IMR-90 (cell line): ENCODE data around the gene TMEM176B. TPM values are rescaled to one million over a fixed set of nuclear protein-coding genes. Genes with fewer than 3 reads are reported as not detected.

Experiments used
- ATAC-seq: fragments of 200-7000 bp; cut with Tn5 transposase; 2 replicates; pipeline ENCODE4 v1.9.1; 2020; ENCODE audit warnings: low read depth, mild to moderate bottlenecking, moderate library complexity
- BruUV-seq: library from RNA; stranded (reverse); fragments of 400-500 nt; replicated peaks from 2 replicates; lab custom pipeline; 2021; lab: Mats Ljungman, UMichigan
- CTCF ChIA-PET: fragments of 300-600 bp; formaldehyde crosslinking; extraction: SDS; loops from one replicate; lab custom pipeline; 2021; ENCODE audit warnings: antibody characterized with exemption; lab: Yijun Ruan, JAX
- POLR2A ChIA-PET: fragments of 300-600 bp; sonication (Branson Sonifier 250); formaldehyde crosslinking; loops from one replicate; lab custom pipeline; 2022; ENCODE audit warnings: antibody characterized with exemption; ENCODE audit not compliant: unreplicated experiment; lab: Charles Lee
- DNase-seq: peaks from one replicate; pipeline ENCODE4 v3.0.0; 2013
- H2AFZ ChIP-seq: replicated peaks from 2 replicates; pipeline ENCODE3; 2013; ENCODE audit warnings: low read length, mild to moderate bottlenecking; ENCODE audit not compliant: poor library complexity
- H2AK5ac ChIP-seq: 2 replicates; pipeline ENCODE4 v1.6.1; 2013; ENCODE audit warnings: low read depth, low read length, inconsistent platforms
- H2AK9ac ChIP-seq: replicated peaks from 2 replicates; pipeline ENCODE3; 2013; ENCODE audit warnings: mild to moderate bottlenecking, low read depth, low read length, moderate library complexity; ENCODE audit not compliant: poor library complexity
- H2BK120ac ChIP-seq: 2 replicates; pipeline ENCODE4 v1.6.1; 2013; ENCODE audit warnings: low read depth, low read length, inconsistent platforms
- H2BK15ac ChIP-seq: 3 replicates; pipeline ENCODE4 v1.6.1; 2013; ENCODE audit warnings: low read depth, low read length, inconsistent platforms
- H2BK20ac ChIP-seq: 2 replicates; pipeline ENCODE4 v1.6.1; 2013; ENCODE audit warnings: low read depth, mild to moderate bottlenecking, inconsistent platforms, low read length, moderate library complexity
- H2BK5ac ChIP-seq: 2 replicates; pipeline ENCODE4 v1.6.1; 2013; ENCODE audit warnings: mild to moderate bottlenecking, low read depth, low read length, inconsistent platforms; ENCODE audit not compliant: poor library complexity, severe bottlenecking
- H3K14ac ChIP-seq: replicated peaks from 2 replicates; pipeline ENCODE4 v1.6.1; 2013; ENCODE audit warnings: low read depth, low read length, inconsistent platforms
- H3K18ac ChIP-seq: 2 replicates; pipeline ENCODE4 v1.6.1; 2013; ENCODE audit warnings: low read depth, low read length, control low read depth
- H3K23ac ChIP-seq: 2 replicates; pipeline ENCODE4 v1.6.1; 2013; ENCODE audit warnings: low read depth, low read length, inconsistent platforms
- H3K27ac ChIP-seq: 2 replicates; pipeline ENCODE4 v1.5.1; 2013; ENCODE audit warnings: mild to moderate bottlenecking, control low read depth, low read length; ENCODE audit not compliant: insufficient read depth
- H3K27me3 ChIP-seq: 2 replicates; pipeline ENCODE4 v1.6.1; 2013; ENCODE audit warnings: low read length; ENCODE audit not compliant: control insufficient read depth, insufficient read depth
- H3K36me3 ChIP-seq: 2 replicates; pipeline ENCODE4 v1.6.1; 2013; ENCODE audit warnings: low read length, mixed read lengths; ENCODE audit not compliant: control insufficient read depth, insufficient read depth
- H3K4ac ChIP-seq: 2 replicates; pipeline ENCODE4 v1.6.1; 2013; ENCODE audit warnings: low read depth, low read length, inconsistent platforms
- H3K4me1 ChIP-seq: 2 replicates; pipeline ENCODE4 v1.6.1; 2013; ENCODE audit warnings: low read length, mixed read lengths; ENCODE audit not compliant: control insufficient read depth, insufficient read depth
- H3K4me2 ChIP-seq: 2 replicates; pipeline ENCODE4 v1.6.1; 2013; ENCODE audit warnings: low read depth, mild to moderate bottlenecking, control low read depth, low read length, moderate library complexity
- H3K4me3 ChIP-seq: 2 replicates; pipeline ENCODE4 v1.5.1; 2013; ENCODE audit warnings: low read depth, mild to moderate bottlenecking, control low read depth, low read length, moderate library complexity; ENCODE audit not compliant: insufficient read depth
- H3K56ac ChIP-seq: 2 replicates; pipeline ENCODE4 v1.6.1; 2013; ENCODE audit warnings: low read length, inconsistent platforms; ENCODE audit not compliant: insufficient read depth; ENCODE audit errors: extremely low read depth
- H3K79me1 ChIP-seq, 2 experiments: 2 replicates each; pipeline ENCODE4 v1.6.1; 2013; ENCODE audit warnings: low read length in 2 of 2, inconsistent platforms in 1 of 2, low read depth in 1 of 2
- H3K9ac ChIP-seq: 2 replicates; pipeline ENCODE4 v1.6.1; 2013; ENCODE audit warnings: low read depth, low read length, control low read depth
- H3K9me1 ChIP-seq: 2 replicates; pipeline ENCODE4 v1.6.1; 2013; ENCODE audit warnings: low read length, inconsistent platforms; ENCODE audit not compliant: insufficient read depth
- H3K9me3 ChIP-seq: 2 replicates; pipeline ENCODE4 v1.6.1; 2013; ENCODE audit warnings: low read length; ENCODE audit not compliant: control insufficient read depth, insufficient read depth
- H4K20me1 ChIP-seq: 2 replicates; pipeline ENCODE4 v1.6.1; 2013; ENCODE audit warnings: low read length, inconsistent platforms; ENCODE audit not compliant: insufficient read depth
- H4K5ac ChIP-seq: 2 replicates; pipeline ENCODE4 v1.6.1; 2013; ENCODE audit warnings: mild to moderate bottlenecking, low read depth, low read length, control low read depth
- H4K8ac ChIP-seq, 2 experiments: 2 replicates each; pipeline ENCODE4 v1.6.1; 2013; ENCODE audit warnings: low read depth in 2 of 2, low read length in 2 of 2, control low read depth in 1 of 2, inconsistent platforms in 1 of 2
- H4K91ac ChIP-seq: 2 replicates; pipeline ENCODE4 v1.6.1; 2013; ENCODE audit warnings: low read depth, low read length, inconsistent platforms; ENCODE audit not compliant: insufficient read depth
- BHLHE40 ChIP-seq: fragments of 150-350 bp; IDR thresholded peaks from 2 replicates; pipeline ENCODE4 v1.6.1; 2016; ENCODE audit warnings: mild to moderate bottlenecking, low read depth, low read length
- CHD1 ChIP-seq: IDR thresholded peaks from 2 replicates; pipeline ENCODE4 v1.6.1; 2012; ENCODE audit warnings: low read depth, low read length, improper control_type of control experiment
- CTCF ChIP-seq: conservative IDR thresholded peaks from 2 replicates; pipeline ENCODE4 v1.5.1; 2012; ENCODE audit warnings: mild to moderate bottlenecking, low read depth, low read length, improper control_type of control experiment
- ELK1 ChIP-seq: fragments of 150-350 bp; IDR thresholded peaks from 2 replicates; pipeline ENCODE4 v1.6.1; 2016; ENCODE audit warnings: low read depth, mild to moderate bottlenecking, low read length, moderate library complexity, borderline replicate concordance
- FOS ChIP-seq: fragments of 150-350 bp; IDR thresholded peaks from 2 replicates; pipeline ENCODE4 v1.6.1; 2016; ENCODE audit warnings: low read depth, low read length
- MAFK ChIP-seq: IDR thresholded peaks from 2 replicates; pipeline ENCODE4 v1.6.1; 2012; ENCODE audit warnings: low read depth, low read length, improper control_type of control experiment
- MAZ ChIP-seq: IDR thresholded peaks from 2 replicates; pipeline ENCODE4 v1.6.1; 2012; ENCODE audit warnings: low read depth, mild to moderate bottlenecking, low read length, improper control_type of control experiment, moderate library complexity, borderline replicate concordance
- MXI1 ChIP-seq: IDR thresholded peaks from 2 replicates; pipeline ENCODE4 v1.6.1; 2012; ENCODE audit warnings: low read depth, mild to moderate bottlenecking, low read length, moderate library complexity, borderline replicate concordance
- NFE2L2 ChIP-seq: fragments of 150-350 bp; IDR thresholded peaks from 2 replicates; pipeline ENCODE4 v1.6.1; 2016; ENCODE audit warnings: low read depth, mild to moderate bottlenecking, low read length
- POLR2A ChIP-seq: IDR thresholded peaks from 2 replicates; pipeline ENCODE4 v1.6.1; 2012; ENCODE audit warnings: mild to moderate bottlenecking, low read depth, low read length
- RAD21 ChIP-seq: IDR thresholded peaks from 2 replicates; pipeline ENCODE4 v1.6.1; 2012; ENCODE audit warnings: low read length, improper control_type of control experiment
- RCOR1 ChIP-seq: IDR thresholded peaks from 2 replicates; pipeline ENCODE4 v1.6.1; 2012; ENCODE audit warnings: mild to moderate bottlenecking, low read length, improper control_type of control experiment; ENCODE audit not compliant: insufficient replicate concordance
- RFX5 ChIP-seq: IDR thresholded peaks from 2 replicates; pipeline ENCODE4 v1.8.0; 2012; ENCODE audit warnings: low read depth, mild to moderate bottlenecking, low read length, moderate library complexity
- WGBS, 2 experiments: methylation state at CpG; one replicate each; pipeline versions ENCODE4 v1.1.5 to v1.1.7; 2013; ENCODE audit warnings: missing lambda C conversion rate in 2 of 2; ENCODE audit not compliant: insufficient read length in 1 of 2; ENCODE audit errors: extremely low coverage in 2 of 2; 5-methylcytosine and 5-hydroxymethylcytosine counted together
- dilution Hi-C: fragments of 300-500 bp; cut with HindIII; formaldehyde crosslinking; loops from one replicate; pipeline ENCODE4 v1.14.3; 2018; ENCODE audit warnings: low sequenced_read_pairs; ENCODE audit not compliant: unreplicated experiment
- in situ Hi-C: fragments of 300-500 bp; cut with MboI; formaldehyde crosslinking; loops from 3 replicates; pipeline ENCODE4 v1.14.3; 2019; ENCODE audit warnings: low sequenced_read_pairs, inconsistent platforms, mixed read lengths
- intact Hi-C: fragments of 100-400 bp; cut with micrococcal nuclease; formaldehyde crosslinking; loops from 2 replicates; pipeline ENCODE4 v1.10.0; 2022
- polyA plus RNA-seq, 3 experiments: library from polyadenylated mRNA; depleted of rRNA; stranded (reverse); fragments of >200 nt; gene quantifications; 2 replicates each; pipeline ENCODE4 v1.2.3, GENCODE V29; 2012; ENCODE audit warnings: low replicate concordance in 1 of 3
- total RNA-seq: library from RNA; depleted of rRNA; stranded (reverse); fragments of >200 nt; gene quantifications from 2 replicates; pipeline ENCODE4 v1.2.3, GENCODE V29; 2012
- TF ChIP-seq, protein P1 (sequence below): fragments of 150-350 bp; IDR thresholded peaks from 2 replicates; pipeline ENCODE4 v1.6.1; 2017; ENCODE audit warnings: mild to moderate bottlenecking, antibody characterized with exemption, low read length, low read depth

TMEM176B gene
- total and polyA plus RNA-seq, 2 of the 4 experiments (the other 2 are of a cell fraction), result not detected

- H3K4me1 ChIP-seq, result no peaks in the 10 kb centered on the region; the same call in 1 of the 2 replicates
- no peak overlapping the region for H3K9ac ChIP-seq
- intact Hi-C loops, result no loop called here
- TF ChIP-seq MAFK (no peak), POLR2A (no peak), NFE2L2 (no peak), BHLHE40 (no peak), MXI1 (no peak), MAZ (no peak), RFX5 (no peak), FOS (no peak), CTCF (no peak), CHD1 (no peak), RCOR1 (no peak), RAD21 (no peak), ELK1 (no peak)
- TF ChIP-seq, protein P1, sequence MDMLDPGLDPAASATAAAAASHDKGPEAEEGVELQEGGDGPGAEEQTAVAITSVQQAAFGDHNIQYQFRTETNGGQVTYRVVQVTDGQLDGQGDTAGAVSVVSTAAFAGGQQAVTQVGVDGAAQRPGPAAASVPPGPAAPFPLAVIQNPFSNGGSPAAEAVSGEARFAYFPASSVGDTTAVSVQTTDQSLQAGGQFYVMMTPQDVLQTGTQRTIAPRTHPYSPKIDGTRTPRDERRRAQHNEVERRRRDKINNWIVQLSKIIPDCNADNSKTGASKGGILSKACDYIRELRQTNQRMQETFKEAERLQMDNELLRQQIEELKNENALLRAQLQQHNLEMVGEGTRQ, result no peak
- ATAC-seq (no peak), DNase-seq (no peak)
- no peak overlapping the region for H2BK5ac ChIP-seq
- H2AFZ ChIP-seq, result no peak overlapping the region
- dilution Hi-C loops, result no loop called here
- no peak overlapping the region for H2BK20ac ChIP-seq
- H3K27me3 ChIP-seq, result no peaks in the 10 kb centered on the region
- CTCF ChIA-PET, result interaction anchor here (1.3 kb wide), 1 partner anchor 40 kb away, joined by 4 read pairs; no protein-coding TSS in a partner anchor
- no peak overlapping the region for H4K8ac ChIP-seq
- H3K23ac ChIP-seq, result no peak overlapping the region
- no peaks in the 10 kb centered on the region for H3K79me1 ChIP-seq
- 71% methylated on average over 1 of the region's 2 CpGs; no CpG with 5 or more reads in 1 of the 2 experiments for WGBS, 2 experiments
- H3K36me3 ChIP-seq, result no peaks in the 10 kb centered on the region
- peaks cover 4% of the 10 kb centered on the region; the same call in 1 of the 2 replicates for H3K9me3 ChIP-seq
- H3K27ac ChIP-seq, result no peak overlapping the region
- no peak overlapping the region for H2BK15ac ChIP-seq
- H3K4ac ChIP-seq, result no peak overlapping the region
- BruUV-seq, result no TSS peak
- no peak overlapping the region for H3K4me2 ChIP-seq
- POLR2A ChIA-PET, result no interaction called here
- H4K20me1 ChIP-seq, result no peaks in the 10 kb centered on the region
- H3K18ac ChIP-seq, result no peak overlapping the region
- H4K5ac ChIP-seq, result no peak overlapping the region
- H2BK120ac ChIP-seq, result no peak overlapping the region
- no peak overlapping the region for H3K4me3 ChIP-seq
- no peak overlapping the region for H2AK5ac ChIP-seq
- no peak overlapping the region for H2AK9ac ChIP-seq
- H4K91ac ChIP-seq, result no peak overlapping the region
- no peak overlapping the region for H3K56ac ChIP-seq
- in situ Hi-C loops, result no loop called here
- H3K9me1 ChIP-seq, result no peaks in the 10 kb centered on the region
- no peak overlapping the region for H3K14ac ChIP-seq
These were observed 18.8 kb upstream of the TMEM176B start for GRCh38 chr7:150818971-150819370.
